ENCODE data around the gene CCDC127.

- TF ChIP-seq CTCF (IDR thresholded peaks at IDR 0.05; ENCODE audit: extremely low read depth in 1 of 2, insufficient read depth in 1 of 2, low read depth in 1 of 2, low read length in 2 of 2): no peak
- TF ChIP-seq POLR2A (IDR thresholded peaks at IDR 0.05; ENCODE audit: low read depth, low read length): no peak
- no peak for TF ChIP-seq POLR2AphosphoS5 (IDR thresholded peaks at IDR 0.05; ENCODE audit: insufficient read depth, low read depth, low read length)
- no peak for TF ChIP-seq FOS (IDR thresholded peaks at IDR 0.05; ENCODE audit: borderline replicate concordance, insufficient read depth, low read length)
- no peak for TF ChIP-seq JUN (IDR thresholded peaks at IDR 0.05; ENCODE audit: borderline replicate concordance, insufficient read depth, insufficient read length, low read depth)
- no peak for TF ChIP-seq EZH2 (IDR thresholded peaks at IDR 0.05; ENCODE audit: borderline replicate concordance, low read depth, low read length, severe bottlenecking)
- no peak for TF ChIP-seq MAX (IDR thresholded peaks at IDR 0.05; ENCODE audit: insufficient read depth, insufficient read length)
- TF ChIP-seq MYC (IDR thresholded peaks at IDR 0.05; ENCODE audit: low read depth, low read length): no peak
These were observed 67.2 kb downstream of the CCDC127 start for GRCh38 chr5:150746-151145.

All from endothelial cell of umbilical vein (primary cell).